Prostate gland (tissue), 2 donors: ENCODE data around the gene MYLK. TPM values are rescaled to one million over a fixed set of nuclear protein-coding genes. Genes with fewer than 3 reads are reported as not detected.

Source experiments
- DNase-seq: peaks from one replicate; pipeline ENCODE4 v3.0.0-alpha.2; 2019; ENCODE audit warnings: low spot score
- H3K27ac ChIP-seq, 2 donors: fragments of 200-600 bp; sonication (generic); 2 replicates each; pipeline ENCODE4 v1.5.1; 2017 to 2019
- H3K27me3 ChIP-seq: fragments of 200-600 bp; sonication (generic); replicated peaks from 2 replicates; pipeline ENCODE4 v1.5.1; 2019; ENCODE audit not compliant: insufficient read depth
- H3K36me3 ChIP-seq, 2 donors: fragments of 200-600 bp; sonication (generic); 1 replicate in 1 of 2; 2 replicates in 1 of 2; pipeline versions ENCODE4 v1.5.1 to v1.8.1; 2017 to 2019
- H3K4me1 ChIP-seq: fragments of 200-600 bp; sonication (generic); replicated peaks from 2 replicates; pipeline ENCODE4 v1.5.1; 2019
- H3K4me3 ChIP-seq, 2 donors: fragments of 200-600 bp; sonication (generic); 2 replicates each; pipeline ENCODE4 v1.5.1; 2017 to 2019
- H3K9me3 ChIP-seq: fragments of 200-600 bp; sonication (generic); 2 replicates; pipeline ENCODE4 v1.5.1; 2017
- CTCF ChIP-seq, 4 experiments: fragments of 200-600 bp in 2 of 4; fragments of 450-650 bp in 2 of 4; sonication (generic) in 2 of 4; IDR thresholded peaks; 1 replicate in 3 of 4; 2 replicates in 1 of 4; pipeline ENCODE4 v1.5.1; 2016 to 2019; ENCODE audit warnings: antibody characterized with exemption in 4 of 4, mild to moderate bottlenecking in 2 of 4, moderate library complexity in 2 of 4
- POLR2A ChIP-seq: fragments of 450-650 bp; IDR thresholded peaks from one replicate; pipeline ENCODE4 v1.6.1; 2016; ENCODE audit warnings: antibody characterized with exemption, mild to moderate bottlenecking
- POLR2AphosphoS5 ChIP-seq: sonication (generic); formaldehyde crosslinking; IDR thresholded peaks from one replicate; pipeline ENCODE4 v1.6.1; 2017; ENCODE audit warnings: antibody characterized with exemption
- WGBS: methylation state at CpG from one replicate; pipeline ENCODE4 v1.1.5; 2018; 5-methylcytosine and 5-hydroxymethylcytosine counted together
- intact Hi-C: fragments of 100-400 bp; cut with DNase I; formaldehyde crosslinking; loops from one replicate; pipeline ENCODE4 v1.14.2; 2022
- total RNA-seq, 2 donors: library from RNA; depleted of rRNA; stranded (reverse); fragments of >200 nt; gene quantifications; one replicate each; pipeline ENCODE4 v1.1.0, GENCODE V29; 2016

The MYLK gene
- total RNA-seq, 2 donors from 2014 or later = 345 to 600 TPM

GRCh38 chr3:123755501-123755900 lies 128.6 kb downstream of the MYLK start:
- Histone ChIP-seq H3K36me3 (no peaks in the 10 kb centered on the region), H3K27ac (peak overlapping the region in 1 of 2 donors; percentile 33), H3K9me3 (no peaks in the 10 kb centered on the region), H3K4me1 (no peaks in the 10 kb centered on the region), H3K27me3 (no peaks in the 10 kb centered on the region), H3K4me3 (no peak overlapping the region)
- intact Hi-C loops = no loop called here
- TF ChIP-seq POLR2AphosphoS5 = no peak
- no peak for TF ChIP-seq CTCF (IDR thresholded peaks at IDR 0.05)
- TF ChIP-seq POLR2A = no peak
- 47% methylated on average over 2 of the region's 2 CpGs for WGBS
- no peak for DNase-seq

GRCh38 chr3:123755085-123755484 lies 129.0 kb downstream of the MYLK start:
- Histone ChIP-seq H3K9me3 (no peaks in the 10 kb centered on the region), H3K36me3 (no peaks in the 10 kb centered on the region), H3K4me3 (no peak overlapping the region), H3K27me3 (no peaks in the 10 kb centered on the region), H3K27ac (peak overlapping the region in 1 of 2 donors; percentile 33), H3K4me1 (no peaks in the 10 kb centered on the region)
- peak; percentile 49 for DNase-seq
- intact Hi-C loops = no loop called here
- TF ChIP-seq POLR2AphosphoS5 (peak; percentile 23), POLR2A (no peak), CTCF (IDR thresholded peaks at IDR 0.05) (peak in 1 of 4 experiments; percentile 5)
- 50% methylated on average over 3 of the region's 3 CpGs for WGBS

GRCh38 chr3:123753286-123753685 lies 130.8 kb downstream of the MYLK start:
- H3K4me1 ChIP-seq = no peaks in the 10 kb centered on the region
- no peak overlapping the region for H3K27ac ChIP-seq
- no peak for DNase-seq
- intact Hi-C loops = no loop called here
- no peak overlapping the region for H3K4me3 ChIP-seq
- no peak for TF ChIP-seq POLR2A
- TF ChIP-seq CTCF (IDR thresholded peaks at IDR 0.05) = no peak
- no peak for TF ChIP-seq POLR2AphosphoS5
- no peaks in the 10 kb centered on the region for H3K36me3 ChIP-seq
- no peaks in the 10 kb centered on the region for H3K9me3 ChIP-seq
- H3K27me3 ChIP-seq = no peaks in the 10 kb centered on the region

GRCh38 chr3:123752228-123752627 lies 131.9 kb downstream of the MYLK start:
- DNase-seq = no peak
- WGBS = 97% methylated on average over 8 of the region's 8 CpGs
- intact Hi-C loops = no loop called here
- Histone ChIP-seq H3K4me1 (no peaks in the 10 kb centered on the region), H3K36me3 (no peaks in the 10 kb centered on the region), H3K9me3 (no peaks in the 10 kb centered on the region), H3K27me3 (no peaks in the 10 kb centered on the region), H3K4me3 (no peak overlapping the region), H3K27ac (no peak overlapping the region)
- no peak for TF ChIP-seq CTCF (IDR thresholded peaks at IDR 0.05)
- TF ChIP-seq POLR2AphosphoS5 = no peak
- TF ChIP-seq POLR2A = no peak

DNA sequence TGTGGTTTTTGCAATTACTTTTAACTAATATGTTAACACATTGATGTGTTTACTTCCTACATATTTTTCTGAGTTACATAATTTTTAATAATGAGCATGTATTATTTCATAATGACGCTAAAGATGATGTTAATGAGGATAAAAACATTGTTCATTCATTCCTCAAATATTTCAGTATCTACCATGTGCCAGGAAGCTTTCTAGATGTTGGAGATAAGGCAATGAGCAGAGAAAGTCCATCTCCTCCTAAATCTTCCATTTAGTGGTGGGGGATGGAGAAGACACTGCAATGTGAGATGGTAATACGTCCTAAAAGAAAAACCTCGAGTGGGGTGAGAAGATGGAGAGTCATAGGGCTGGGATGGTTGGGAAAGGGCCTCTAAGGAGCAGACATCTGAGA lies 132.7 kb downstream of the MYLK start:
- Histone ChIP-seq H3K27ac (no peak overlapping the region), H3K27me3 (no peaks in the 10 kb centered on the region), H3K4me1 (no peaks in the 10 kb centered on the region), H3K9me3 (no peaks in the 10 kb centered on the region), H3K4me3 (no peak overlapping the region), H3K36me3 (no peaks in the 10 kb centered on the region)
- intact Hi-C loops = no loop called here
- no peak for DNase-seq
- WGBS = 60% methylated on average over 3 of the region's 3 CpGs
- TF ChIP-seq POLR2A = no peak
- no peak for TF ChIP-seq CTCF (IDR thresholded peaks at IDR 0.05)
- no peak for TF ChIP-seq POLR2AphosphoS5
